Smooth muscle cell (in vitro differentiated cells): ENCODE results near the gene CCNF. TPM values are rescaled to one million over a fixed set of nuclear protein-coding genes. Genes with fewer than 3 reads are reported as not detected.

Experiments
- DNase-seq: peaks from one replicate; lab custom pipeline; 2025; ENCODE audit not compliant: unreplicated experiment; lab: John Stamatoyannopoulos, UW
- H2AFZ ChIP-seq: fragments of 200-600 bp; sonication (generic); 2 replicates; pipeline ENCODE4 v1.6.0; 2016; ENCODE audit warnings: antibody characterized with exemption, low read depth, mild to moderate bottlenecking
- H3F3A ChIP-seq: fragments of 200-600 bp; sonication (generic); 2 replicates; pipeline ENCODE4 v1.6.0; 2017; ENCODE audit warnings: antibody characterized with exemption, low read depth
- H3K27ac ChIP-seq: fragments of 200-600 bp; sonication (generic); 2 replicates; pipeline ENCODE4 v1.5.1; 2016; ENCODE audit warnings: low read depth, mild to moderate bottlenecking
- H3K27me3 ChIP-seq: fragments of 200-600 bp; sonication (generic); 2 replicates; pipeline ENCODE4 v1.6.1; 2016; ENCODE audit warnings: low read depth, mild to moderate bottlenecking
- H3K36me3 ChIP-seq: fragments of 200-600 bp; sonication (generic); 2 replicates; pipeline ENCODE4 v1.5.1; 2016; ENCODE audit warnings: low read depth
- H3K4me1 ChIP-seq: fragments of 200-600 bp; sonication (generic); 2 replicates; pipeline ENCODE4 v1.5.1; 2016; ENCODE audit warnings: low read depth
- H3K4me2 ChIP-seq: fragments of 200-600 bp; sonication (generic); 2 replicates; pipeline ENCODE4 v1.6.0; 2016; ENCODE audit warnings: mild to moderate bottlenecking
- H3K4me3 ChIP-seq: fragments of 200-600 bp; sonication (generic); 2 replicates; pipeline ENCODE4 v1.5.1; 2016; ENCODE audit warnings: mild to moderate bottlenecking
- H3K79me2 ChIP-seq: fragments of 200-600 bp; sonication (generic); 2 replicates; pipeline ENCODE4 v1.6.0; 2016; ENCODE audit warnings: low read depth, mild to moderate bottlenecking
- H3K9ac ChIP-seq: fragments of 200-600 bp; sonication (generic); 2 replicates; pipeline ENCODE4 v1.6.0; 2016; ENCODE audit warnings: low read depth
- H3K9me3 ChIP-seq: fragments of 200-600 bp; sonication (generic); replicated peaks from 2 replicates; pipeline ENCODE4 v1.5.1; 2016; ENCODE audit warnings: low read depth
- H4K20me1 ChIP-seq: fragments of 200-600 bp; sonication (generic); 2 replicates; pipeline ENCODE4 v1.6.0; 2016; ENCODE audit warnings: low read depth
- CTCF ChIP-seq: fragments of 200-600 bp; sonication (generic); IDR thresholded peaks from 2 replicates; pipeline ENCODE4 v1.5.1; 2017; ENCODE audit warnings: borderline replicate concordance, mild to moderate bottlenecking, antibody characterized with exemption; ENCODE audit not compliant: insufficient read depth, poor library complexity, severe bottlenecking
- WGBS: methylation state at CpG from one replicate; pipeline ENCODE4 v1.1.7; 2016; ENCODE audit warnings: low lambda C conversion rate; 5-methylcytosine and 5-hydroxymethylcytosine counted together
- polyA plus RNA-seq: library from polyadenylated mRNA; unstranded; fragments of >200 nt; fragmentation: Nextera tagmentation; extraction: Ambion mirVana; gene quantifications from 2 replicates; pipeline ENCODE4 v1.2.1, GENCODE V29; 2016
- total RNA-seq: library from RNA; depleted of rRNA; stranded (reverse); fragments of >200 nt; gene quantifications from 2 replicates; pipeline ENCODE4 v1.2.3, GENCODE V29; 2014

CCNF gene
- total and polyA plus RNA-seq, 2 experiments from 2014 or later = 3.6 to 12.8 TPM

GRCh38 chr16:2473999-2474876 lies 45.0 kb downstream of the CCNF start:
- no peaks in the 10 kb centered on the region for H3K27me3 ChIP-seq
- no peaks in the 10 kb centered on the region for H3K9me3 ChIP-seq
- peaks cover 33% of the 10 kb centered on the region for H4K20me1 ChIP-seq
- H3K36me3 ChIP-seq = no peaks in the 10 kb centered on the region
- peak overlapping the region; percentile 94 for H2AFZ ChIP-seq
- peak overlapping the region; percentile 84 for H3K4me3 ChIP-seq
- H3K4me2 ChIP-seq = peak overlapping the region; percentile 100
- peak overlapping the region; percentile 80 for H3K9ac ChIP-seq
- H3K4me1 ChIP-seq = peaks cover 22% of the 10 kb centered on the region
- peak; percentile 56 for DNase-seq
- peak overlapping the region; percentile 62 for H3K27ac ChIP-seq
- 1% methylated on average over 67 of the region's 100 CpGs for WGBS
- H3F3A ChIP-seq = peaks cover 8% of the 10 kb centered on the region
- peaks cover 5% of the 10 kb centered on the region for H3K79me2 ChIP-seq
- TF ChIP-seq CTCF = peak; percentile 12

GRCh38 chr16:2474877-2475412 lies 45.7 kb downstream of the CCNF start, which contains the start of gene TBC1D24:
Gene TBC1D24, plus strand, starts transcription at chr16:2475127. Its CDS starts 21,022 bp downstream, at chr16:2496149.
- H3K27me3 ChIP-seq = no peaks in the 10 kb centered on the region
- peak within 1 kb of the TSS; percentile 100 for H3K4me2 ChIP-seq
- peak within 1 kb of the TSS; percentile 62 for H3K27ac ChIP-seq
- H3K4me3 ChIP-seq = peak within 1 kb of the TSS; percentile 84
- H2AFZ ChIP-seq = peak within 1 kb of the TSS; percentile 94
- H3K9me3 ChIP-seq = no peaks in the 10 kb centered on the region
- H3F3A ChIP-seq = peaks cover 8% of the 10 kb centered on the region
- peaks cover 40% of the 10 kb centered on the region for H4K20me1 ChIP-seq
- WGBS = under 1% methylated on average over 46 of the region's 77 CpGs
- peak within 1 kb of the TSS; percentile 80 for H3K9ac ChIP-seq
- DNase-seq = peak; percentile 75
- no peaks in the 10 kb centered on the region for H3K36me3 ChIP-seq
- peaks cover 15% of the 10 kb centered on the region for H3K4me1 ChIP-seq
- peaks cover 8% of the 10 kb centered on the region for H3K79me2 ChIP-seq
- TF ChIP-seq CTCF = no peak

- peak overlapping the region; percentile 95 for H3K4me2 ChIP-seq
- peak overlapping the region; percentile 84 for H3K4me3 ChIP-seq
- no peaks in the 10 kb centered on the region for H3K36me3 ChIP-seq
- H3K9me3 ChIP-seq = no peaks in the 10 kb centered on the region
- peaks cover 8% of the 10 kb centered on the region for H3K79me2 ChIP-seq
- H3K9ac ChIP-seq = no peak overlapping the region
- WGBS = 18% methylated on average over 40 of the region's 55 CpGs
- H3K27me3 ChIP-seq = no peaks in the 10 kb centered on the region
- peaks cover 47% of the 10 kb centered on the region for H4K20me1 ChIP-seq
- H3K27ac ChIP-seq = no peak overlapping the region
- no peak overlapping the region for H2AFZ ChIP-seq
- TF ChIP-seq CTCF = no peak
- H3K4me1 ChIP-seq = peaks cover 11% of the 10 kb centered on the region
- DNase-seq = no peak
- H3F3A ChIP-seq = peaks cover under 1% of the 10 kb centered on the region
Measured at GRCh38 chr16:2475413-2476344, 46.4 kb downstream of the CCNF start.
